GM19324 (cell line): ENCODE measurements around the gene EML1.

Experiments
- ATAC-seq: cut with Tn5 transposase; IDR thresholded peaks from one replicate; pipeline ENCODE4 v1.9.1; 2021; ENCODE audit warnings: mild to moderate bottlenecking, moderate library complexity; ENCODE audit not compliant: unreplicated experiment, low FRiP score

The EML1 gene

DNA sequence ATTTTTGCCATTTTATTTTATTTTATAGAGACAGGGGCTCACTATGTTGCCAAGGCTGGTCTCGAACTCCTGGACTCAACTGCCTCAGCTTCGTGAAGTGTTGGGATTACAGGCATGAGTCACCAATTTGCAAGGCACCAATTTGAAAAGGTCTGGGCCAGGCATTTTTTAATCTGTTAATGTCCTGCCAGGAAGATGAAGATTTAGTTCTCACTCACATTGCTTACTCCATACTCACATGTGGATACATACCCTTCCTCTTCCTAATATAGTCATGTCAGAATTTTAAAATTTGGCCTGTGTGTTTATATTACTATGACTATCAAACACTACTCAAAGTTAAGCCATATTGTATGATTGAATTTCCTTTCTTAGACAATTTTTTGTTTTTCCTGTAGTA, 15.3 kb upstream of the EML1 start:
- no peak for ATAC-seq

DNA sequence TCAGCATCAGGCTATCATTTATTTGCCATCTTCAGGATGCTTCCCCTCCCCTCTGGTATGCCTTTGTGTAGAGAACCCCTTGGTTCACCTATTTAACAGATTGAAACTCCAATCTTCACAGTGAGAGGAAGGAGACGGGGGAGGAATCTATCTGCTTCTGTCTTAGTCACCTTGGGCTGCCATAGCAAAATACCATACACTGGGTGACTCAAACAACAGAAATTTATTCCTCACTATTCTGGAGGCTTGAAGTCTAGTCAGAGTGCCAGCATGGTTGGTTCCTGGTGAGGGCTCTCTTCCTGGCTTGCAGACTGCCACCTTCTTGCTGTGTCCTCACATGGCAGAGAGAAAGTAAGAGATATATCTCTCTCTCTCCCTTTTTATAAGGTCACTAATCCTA, 13.5 kb upstream of the EML1 start:
- ATAC-seq = no peak

DNA sequence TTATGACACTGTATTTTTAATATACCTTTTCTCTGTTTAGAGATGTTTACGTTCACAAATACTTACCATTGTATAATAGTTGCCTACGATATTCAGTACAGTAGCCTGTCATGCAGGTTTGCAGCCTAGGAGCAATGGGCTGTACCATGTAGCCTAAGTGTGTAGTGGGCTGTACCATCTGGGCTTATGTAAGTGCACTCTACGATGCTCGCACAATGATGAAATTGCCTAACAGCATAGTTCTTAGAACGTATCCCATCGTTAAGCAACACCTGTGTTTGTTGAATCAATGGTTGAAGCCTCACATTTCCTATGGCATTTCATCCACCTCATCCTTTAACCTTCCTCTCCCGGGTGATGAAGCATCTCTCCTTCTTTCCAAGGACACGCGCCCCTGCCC, 12.5 kb upstream of the EML1 start:
- ATAC-seq = no peak

DNA sequence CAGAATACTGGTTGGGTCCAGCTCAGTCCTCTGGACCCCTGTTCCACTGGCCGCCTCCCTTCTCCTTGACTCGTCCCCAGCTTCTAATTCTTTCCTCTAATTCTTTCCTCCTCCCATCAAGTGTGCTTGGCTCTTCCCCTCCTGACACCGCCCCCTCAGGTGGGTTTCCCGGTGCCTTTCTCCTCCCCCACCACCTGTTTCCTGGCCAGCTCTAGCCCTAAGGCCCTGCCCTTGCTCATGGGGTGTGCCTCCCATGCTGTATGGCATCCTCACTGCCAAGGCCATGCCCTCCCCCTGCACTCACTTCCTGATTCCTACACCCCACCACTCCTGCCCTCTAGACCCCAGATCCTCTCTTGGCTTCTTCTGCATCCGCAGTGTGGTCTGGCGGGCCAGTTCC, 12.1 kb upstream of the EML1 start:
- no peak for ATAC-seq

DNA sequence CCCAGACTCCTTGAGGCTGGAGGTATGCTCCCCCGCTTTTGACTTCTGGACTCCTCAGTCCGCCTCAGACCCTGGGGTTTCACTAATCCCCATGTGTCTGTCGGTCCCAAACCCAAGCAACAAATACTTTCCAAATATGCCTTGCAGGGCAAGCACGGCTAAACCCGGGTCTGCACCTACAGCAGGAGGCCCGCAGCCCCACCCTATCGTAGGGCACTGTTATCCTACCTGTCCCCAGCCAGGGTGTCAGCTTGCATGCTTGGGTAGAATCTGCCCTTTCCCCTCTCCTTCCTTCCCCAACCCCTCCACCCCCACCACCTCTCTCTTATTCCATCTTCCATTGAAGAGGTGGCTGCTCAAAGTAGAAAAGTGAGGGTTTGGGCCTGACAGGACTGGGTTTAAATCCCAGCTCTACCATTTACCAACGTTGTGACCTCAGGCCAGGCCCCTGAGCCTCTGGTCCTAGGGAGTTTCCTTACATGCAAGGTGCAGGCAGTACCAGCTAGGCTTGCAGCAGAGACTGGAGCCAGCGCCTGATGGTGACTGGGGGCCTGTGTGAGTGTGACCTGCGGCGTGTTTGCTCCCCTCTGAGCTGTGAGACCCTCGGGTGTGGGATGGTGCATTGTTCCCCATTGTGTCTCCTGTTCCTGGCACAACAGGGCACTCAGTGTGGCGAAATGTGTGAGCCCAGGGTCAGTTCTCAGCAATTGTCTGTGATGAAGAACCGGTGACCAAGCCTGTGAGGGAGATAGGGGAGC, 11.2 kb upstream of the EML1 start:
- ATAC-seq = no peak

DNA sequence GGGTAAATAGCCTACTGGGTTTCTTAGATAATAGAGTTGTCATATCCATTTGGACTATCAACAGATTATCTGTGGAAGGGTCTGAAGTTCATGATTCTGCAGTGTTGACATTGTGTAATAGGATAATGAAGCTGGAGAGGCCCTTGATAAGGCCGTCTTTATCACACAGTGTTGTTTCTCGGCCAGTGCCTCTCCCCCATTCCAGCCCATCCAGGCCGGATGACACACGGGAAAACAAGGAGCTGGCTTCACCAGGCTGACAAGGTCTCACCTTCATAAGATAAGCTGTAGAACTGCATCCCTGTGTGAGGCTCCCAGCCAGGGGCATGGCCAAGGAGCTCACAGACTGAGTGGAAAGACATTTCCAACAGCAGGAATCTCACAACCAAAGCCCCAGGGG, 8.7 kb upstream of the EML1 start:
- ATAC-seq = no peak

DNA sequence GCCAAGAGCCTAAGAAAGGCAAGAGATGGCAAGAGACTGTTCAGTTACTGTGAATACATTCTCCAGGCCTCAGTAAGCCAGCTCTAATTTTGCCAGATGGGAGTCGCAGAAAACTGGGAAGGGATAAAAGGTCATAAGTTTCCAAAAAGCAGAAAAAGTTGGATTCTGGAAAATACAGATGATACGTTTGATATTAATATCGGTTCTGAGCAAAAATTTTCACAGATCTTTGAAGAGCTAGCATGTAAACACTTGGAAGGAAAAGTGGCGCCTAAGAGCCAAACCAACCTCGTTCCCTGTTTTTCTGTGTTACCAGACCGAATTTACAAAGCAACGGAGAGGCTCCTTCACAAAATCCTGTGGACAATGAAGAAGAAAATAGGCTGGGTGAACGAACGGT, 7.8 kb upstream of the EML1 start:
- no peak for ATAC-seq

DNA sequence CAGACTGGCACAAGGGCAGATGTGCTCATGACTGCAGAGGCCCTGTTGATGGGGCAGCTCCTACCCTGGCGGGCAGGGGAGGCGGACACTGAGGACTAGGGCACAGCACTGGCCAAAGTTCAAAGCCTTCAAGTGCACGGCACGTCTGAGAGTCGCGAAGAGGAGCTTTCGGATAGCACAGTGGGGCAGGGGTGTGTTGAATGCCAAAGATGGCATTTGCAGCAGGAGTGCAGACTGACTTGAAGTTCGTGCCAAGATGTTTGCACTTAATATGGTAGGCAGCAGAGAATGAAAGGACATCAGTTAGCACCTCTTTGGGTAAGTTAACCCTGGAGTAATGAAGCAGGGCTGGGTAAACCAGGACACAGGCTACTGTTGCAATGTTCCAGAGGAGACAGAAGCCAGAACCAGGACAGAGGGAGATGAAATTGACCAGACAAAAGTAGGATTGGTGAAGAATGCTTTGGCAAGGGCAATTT, 6.7 kb upstream of the EML1 start:
- no peak for ATAC-seq

DNA sequence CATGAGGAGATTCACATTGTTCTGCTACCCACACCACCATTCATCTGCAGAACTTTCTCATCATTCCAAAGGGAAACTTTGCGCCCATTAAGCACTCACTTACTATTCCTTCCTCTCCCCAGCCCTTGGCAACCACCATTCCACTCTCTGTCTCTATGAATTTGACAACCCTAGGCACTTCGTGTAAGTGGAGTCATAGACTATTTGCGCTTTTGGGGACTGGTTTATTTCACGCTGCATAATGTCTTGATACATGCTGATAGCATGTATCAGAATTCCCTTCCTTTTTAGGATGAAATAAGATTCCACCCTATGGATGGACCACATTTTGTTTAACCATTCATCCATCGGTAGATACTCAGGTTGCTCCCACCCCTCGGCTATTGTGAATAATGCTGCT, 4.5 kb upstream of the EML1 start:
- no peak for ATAC-seq

DNA sequence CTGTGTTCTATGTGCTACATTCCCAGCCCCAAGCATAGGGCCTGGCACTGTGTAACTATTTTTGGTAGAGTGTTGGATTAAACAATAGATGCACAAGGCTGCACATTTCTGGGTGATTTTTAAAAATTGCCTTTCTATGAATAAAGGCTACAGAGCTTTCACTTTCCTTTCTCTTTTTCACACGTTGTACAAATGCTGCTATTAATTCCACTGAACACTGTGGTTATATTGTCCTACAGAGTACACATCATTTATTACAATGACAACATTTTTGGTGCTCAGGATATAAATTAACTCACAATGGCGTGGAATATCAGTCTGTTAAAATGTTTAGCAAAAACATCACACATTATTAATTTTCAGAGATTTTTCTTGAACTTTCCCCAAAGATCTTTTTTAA, 3.6 kb upstream of the EML1 start:
- no peak for ATAC-seq

DNA sequence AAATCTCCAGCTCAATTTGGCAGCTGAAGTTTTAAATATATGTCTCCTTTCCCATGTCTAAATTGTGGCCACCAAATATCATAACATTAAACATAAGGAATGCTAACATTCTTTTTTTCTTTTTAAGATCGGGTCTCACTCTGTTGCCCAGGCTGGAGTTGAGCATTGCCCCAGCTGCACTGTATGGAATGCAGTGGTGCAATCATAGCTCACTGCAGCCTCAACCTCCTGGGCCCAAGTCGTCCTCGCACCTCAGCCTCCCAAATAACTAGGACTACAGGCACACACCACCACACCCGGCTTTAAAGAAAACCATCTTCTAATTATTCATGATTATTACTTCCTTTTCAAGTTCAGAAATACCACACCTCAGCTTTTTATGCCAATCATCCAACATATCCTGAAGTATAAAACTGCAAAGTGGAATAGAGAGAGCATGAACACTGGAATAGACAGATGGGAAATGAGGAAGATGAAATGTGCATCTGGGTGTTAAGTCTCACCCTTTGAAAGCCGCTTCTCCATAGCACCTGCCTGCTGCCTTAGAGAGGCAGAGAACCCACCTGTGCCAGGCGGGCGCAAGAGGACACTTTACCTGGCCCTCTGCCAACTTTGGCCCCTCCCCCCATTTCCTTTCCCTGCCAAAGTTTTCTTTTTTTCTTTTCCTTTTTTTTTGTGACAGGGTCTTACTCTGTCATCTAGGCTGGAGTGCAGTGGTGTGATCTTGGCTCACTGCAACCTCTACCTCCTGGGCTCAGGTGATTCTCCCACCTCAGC, 2.8 kb upstream of the EML1 start:
- ATAC-seq = no peak

DNA sequence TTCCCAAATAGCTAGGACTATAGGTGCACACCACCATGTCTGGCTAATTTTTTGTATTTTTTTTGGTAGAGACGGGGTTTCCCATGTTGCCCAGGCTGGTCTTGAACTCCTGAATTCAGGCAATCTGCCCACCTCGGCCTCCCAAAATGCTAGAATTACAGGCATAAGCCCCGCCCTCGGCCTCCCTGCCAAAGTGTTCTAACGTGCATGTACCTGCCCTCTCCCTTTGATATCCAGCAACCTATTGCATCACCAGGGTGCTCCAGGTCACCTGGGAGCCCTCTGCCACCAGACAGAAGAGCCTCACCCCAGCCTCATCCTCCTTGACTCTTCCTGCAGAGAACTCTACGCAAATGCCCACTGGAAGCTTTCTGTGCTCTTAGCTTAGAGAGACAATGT, 2.2 kb upstream of the EML1 start:
- no peak for ATAC-seq

DNA sequence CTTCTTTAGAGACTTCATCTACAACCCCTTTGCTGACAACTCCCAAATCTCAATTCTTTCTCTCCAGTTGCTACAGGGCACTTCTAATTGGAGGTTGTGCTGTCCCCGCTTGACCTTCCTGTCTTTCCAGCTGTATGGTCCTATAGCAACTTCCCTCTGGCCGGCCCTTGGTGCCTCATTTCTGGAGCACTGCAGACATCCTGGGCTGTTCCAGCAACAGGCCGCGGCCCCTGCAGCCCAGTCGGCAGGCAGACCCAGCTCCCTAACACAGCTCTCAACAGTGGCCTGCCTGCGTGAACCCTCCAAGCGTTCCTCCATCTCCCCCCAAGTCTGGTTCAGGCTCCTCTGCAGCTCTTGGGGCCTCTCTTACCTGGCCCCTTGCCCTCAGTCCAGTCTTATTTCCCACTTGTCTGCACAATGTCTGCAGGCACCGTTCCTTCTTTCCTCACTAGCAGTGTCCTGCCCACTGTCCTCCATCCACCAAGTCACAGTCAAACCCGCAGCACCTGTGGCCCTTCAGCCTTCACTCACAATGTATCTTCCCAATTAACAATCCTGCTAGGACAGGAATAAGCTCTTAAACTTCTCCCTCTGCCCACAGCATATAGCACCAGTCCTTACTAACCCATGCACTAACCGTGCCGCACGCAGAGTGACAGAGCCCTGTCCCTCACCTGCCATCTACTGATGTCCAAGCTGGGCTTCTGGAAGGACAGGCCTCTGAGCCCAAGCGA, 1.6 kb upstream of the EML1 start:
- ATAC-seq = no peak

DNA sequence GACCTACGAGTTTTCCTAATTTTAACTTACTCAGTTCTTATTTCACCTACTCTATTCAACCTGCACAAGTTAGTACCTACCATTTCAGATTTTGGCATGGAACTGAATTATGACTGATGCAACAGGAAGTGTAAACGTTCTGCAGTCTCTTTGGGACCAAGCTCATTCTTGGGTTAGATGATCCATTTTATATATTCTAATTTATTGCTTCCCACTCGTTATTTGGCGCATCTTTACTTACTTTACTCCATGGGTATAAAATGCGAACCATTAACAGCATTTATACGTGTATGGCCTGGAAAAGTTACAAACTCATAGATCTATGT, 1.0 kb upstream of the EML1 start:
- ATAC-seq = no peak

DNA sequence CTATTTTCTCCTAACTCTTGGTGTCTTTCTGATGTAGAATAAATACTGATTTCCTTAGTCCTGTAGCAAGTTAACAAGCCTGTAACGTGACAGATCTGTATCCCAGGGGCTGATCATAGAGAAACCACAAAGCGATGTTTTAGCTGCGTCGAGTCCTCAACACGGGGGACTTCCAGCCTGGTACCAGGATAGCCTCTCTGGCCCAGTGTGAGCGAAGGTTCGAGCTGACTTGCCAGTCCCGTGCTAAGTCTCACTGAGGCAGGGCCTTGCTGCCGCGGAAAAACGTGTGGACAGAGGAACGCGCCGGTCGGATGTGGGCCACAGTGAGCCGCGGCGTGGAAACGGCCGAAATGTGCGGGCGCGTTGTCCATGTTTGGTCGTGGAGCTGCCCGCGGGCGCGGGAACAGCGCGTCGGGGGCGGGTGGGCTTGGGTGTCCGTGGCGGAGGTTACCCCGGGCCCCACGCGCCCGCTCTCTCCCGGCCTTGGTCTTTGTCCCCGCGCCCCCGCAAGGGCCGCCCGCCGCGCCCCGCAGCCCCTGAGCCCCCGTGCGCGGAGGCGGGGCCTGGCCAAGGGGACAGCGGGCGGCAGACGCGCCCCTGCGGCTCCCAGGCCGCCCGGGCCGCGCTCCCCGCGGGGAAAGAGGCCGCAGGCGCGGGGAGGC, 531 bp upstream of the EML1 start:
- peak; percentile 3 for ATAC-seq

DNA sequence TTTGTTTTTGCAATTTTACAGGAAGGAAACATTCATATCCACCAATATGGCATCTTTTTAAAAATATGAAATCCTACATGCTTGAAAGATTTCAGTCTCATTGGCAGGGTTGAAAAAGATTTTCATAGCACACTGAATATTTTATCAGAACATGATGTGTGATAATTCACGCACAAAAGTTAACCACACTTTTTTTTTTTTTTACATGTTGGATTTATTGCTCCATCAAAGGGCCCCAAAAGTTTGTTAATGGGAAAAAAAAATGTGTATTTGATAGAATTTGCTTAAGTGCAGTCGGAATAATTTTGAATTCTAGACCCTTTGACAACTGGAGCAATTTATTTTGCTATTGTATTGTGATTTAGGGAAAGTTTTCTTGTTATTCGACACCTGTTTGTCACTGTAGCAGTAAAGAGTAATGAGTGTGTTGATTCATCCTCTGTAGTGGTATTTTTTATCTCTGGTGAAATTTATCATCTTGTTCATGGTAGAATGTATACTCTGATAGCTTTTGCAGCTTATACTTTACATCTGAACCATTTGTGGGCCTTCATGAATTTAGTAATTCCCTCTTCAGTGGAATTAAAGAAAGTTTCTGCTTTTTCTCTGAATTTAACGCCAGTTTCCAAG, 1.1 kb downstream of the EML1 start:
- ATAC-seq = no peak

DNA sequence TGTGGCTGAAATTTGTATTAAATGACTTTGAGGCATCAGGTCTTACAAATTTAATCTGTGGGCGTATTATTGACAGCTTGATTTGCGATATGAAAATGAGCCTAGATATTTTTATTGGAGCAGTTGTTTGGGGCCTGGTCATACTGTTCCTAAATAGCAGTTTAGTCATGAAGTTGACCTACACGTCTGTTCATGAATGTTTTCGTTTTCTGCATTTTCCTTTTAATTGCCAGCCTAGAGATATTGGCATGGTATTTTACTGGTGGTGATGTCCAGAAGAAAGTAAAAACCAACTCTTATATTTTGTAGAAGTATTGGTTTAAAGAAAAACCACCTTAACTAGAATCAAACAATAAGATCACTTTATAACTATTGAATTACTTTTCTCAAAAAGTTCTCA, 1.8 kb downstream of the EML1 start:
- no peak for ATAC-seq

DNA sequence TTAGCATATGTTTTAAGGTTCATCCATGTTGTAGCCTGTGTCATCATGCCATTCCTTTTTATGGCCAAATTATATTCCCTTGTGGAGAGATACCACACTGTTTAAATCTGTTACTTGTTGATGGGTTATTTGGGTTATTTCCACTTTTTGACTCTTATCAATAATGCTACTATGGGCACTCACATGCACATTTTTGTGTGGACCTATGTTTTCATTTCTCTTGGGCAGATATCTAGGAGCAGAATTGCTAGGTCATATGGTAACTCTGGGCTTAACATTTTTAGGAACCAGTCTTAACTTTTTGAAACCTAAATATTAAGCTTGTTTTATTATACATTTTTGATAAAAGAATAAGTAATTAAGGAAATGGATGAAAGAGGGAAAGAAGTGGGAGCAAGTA, 4.0 kb downstream of the EML1 start:
- ATAC-seq = no peak

DNA sequence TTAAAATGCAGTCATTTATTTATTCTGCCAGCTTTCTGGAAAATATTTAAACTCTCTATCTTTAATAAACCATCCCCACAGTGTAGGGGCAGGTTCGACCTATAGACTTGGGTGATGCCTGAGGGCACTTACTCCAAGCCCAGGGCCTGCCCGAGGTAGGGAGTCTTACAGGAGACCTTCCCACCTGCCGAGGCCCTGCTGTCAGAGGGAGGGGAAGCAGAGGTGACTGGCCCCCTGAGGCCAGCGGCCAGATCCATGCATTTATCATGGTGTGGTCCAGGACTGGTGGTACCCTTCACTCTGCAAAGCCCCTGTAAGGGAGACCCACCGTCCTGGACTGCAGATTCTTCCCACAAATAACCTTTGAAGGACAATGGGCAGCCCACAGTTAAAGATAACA, 7.6 kb downstream of the EML1 start:
- no peak for ATAC-seq

DNA sequence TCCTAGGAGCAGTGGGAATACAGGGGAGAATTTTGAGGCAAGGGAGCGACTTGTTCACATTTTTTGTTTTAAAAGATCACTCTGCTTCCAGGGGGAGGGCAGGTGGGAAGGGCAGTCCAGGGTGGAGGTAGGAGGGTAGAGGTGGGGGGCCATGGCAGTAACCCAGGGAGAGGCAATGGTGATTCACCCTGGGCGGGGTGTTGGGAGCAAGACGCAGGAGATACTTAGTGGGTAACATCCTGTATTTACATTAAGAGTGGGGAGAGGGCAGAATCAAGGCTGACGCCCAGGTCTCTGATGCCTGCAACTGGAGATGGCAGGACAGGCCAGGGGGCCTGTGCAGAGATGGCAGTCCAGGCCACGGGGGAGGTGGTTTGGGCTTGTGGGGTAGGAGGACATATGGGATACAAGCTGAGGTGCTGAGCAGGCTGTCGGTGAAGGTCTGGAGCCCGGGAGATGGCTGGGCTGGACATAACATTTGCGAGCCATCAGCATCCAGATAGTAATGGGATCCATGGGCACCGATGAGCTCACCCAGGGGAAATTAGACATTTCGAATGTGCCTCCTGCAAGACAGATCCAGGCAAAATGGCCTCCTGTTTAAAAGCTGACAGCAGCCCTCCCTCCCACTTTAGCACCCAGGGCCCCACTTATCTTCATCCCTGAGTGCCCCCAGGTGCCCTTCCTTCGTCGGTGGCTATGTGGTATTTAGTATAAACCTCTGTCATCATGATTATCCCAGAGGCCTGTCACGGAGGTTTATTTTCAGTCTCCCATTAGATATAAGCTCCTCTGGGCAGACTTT, 9.3 kb downstream of the EML1 start:
- ATAC-seq = no peak
